NCI-H510A (cell line): ENCODE data around the gene SHCBP1L.

Source experiments
- DNase-seq: peaks from one replicate; lab custom pipeline; 2025; lab: John Stamatoyannopoulos, UW

Gene SHCBP1L

GRCh38 chr1:182952677-182953444, at the start of gene SHCBP1L:
Gene SHCBP1L (minus strand): TSS chr1:182953166. CDS start chr1:182953133, 33 bp downstream.
- no peak for DNase-seq

- no peak for DNase-seq
These were observed 49.3 kb upstream of the SHCBP1L start for GRCh38 chr1:183002267-183002666.

DNA sequence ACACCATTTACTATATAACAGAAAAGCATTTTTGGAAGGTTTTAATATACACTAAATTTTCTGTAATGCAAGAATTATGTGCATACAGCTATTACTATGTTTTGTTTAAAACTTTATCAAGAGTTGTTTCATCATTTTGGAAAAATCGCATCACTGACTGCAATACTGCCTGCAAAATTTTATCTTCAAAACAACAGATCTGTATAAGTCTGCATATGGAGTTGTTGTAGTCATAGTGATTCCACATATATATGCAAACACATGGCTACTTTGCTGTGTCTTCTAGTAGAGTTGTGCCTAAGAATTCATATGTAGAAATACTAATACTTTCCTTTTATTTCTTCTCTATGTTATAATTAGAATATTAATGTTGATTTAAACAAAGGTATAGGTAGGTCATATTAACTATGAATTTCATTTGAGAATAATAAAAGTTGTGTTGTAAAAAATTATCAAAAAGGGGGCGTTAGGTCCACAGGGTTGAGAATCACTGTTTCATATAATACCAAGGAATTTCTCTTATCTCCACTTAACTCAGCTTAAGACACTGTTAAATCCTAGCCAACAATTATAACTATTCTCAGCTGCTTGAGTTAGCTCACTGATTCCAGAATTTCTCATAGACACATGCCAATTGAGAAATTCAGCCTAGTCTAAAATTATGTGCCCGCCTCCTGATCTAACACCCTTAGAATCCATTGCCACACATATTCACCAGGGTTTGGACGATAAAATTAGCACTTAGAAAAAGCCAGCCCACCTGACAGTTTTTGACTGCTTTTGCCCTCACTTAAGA, 47.4 kb upstream of the SHCBP1L start:
- no peak for DNase-seq

- no peak for DNase-seq
These were observed 45.5 kb upstream of the SHCBP1L start for GRCh38 chr1:182998482-182998881.

DNA sequence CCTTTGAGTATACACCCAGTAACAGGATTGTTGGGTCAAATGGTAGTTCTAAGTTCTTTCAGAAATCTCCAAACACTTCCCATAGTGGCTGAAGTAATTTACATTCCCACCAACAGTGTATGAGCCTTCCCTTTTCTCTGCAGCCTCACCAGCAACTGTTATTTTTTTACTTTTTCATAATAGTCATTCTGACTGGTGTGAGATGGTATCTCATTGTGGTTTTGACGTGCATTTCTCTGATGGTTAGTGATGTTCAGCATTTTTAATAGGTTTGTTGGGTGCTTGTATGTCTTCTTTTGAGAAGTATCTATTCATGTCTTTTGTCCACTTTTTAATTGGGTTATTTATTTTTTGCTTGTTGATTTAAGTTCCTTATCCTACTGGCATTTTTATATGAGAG, 43.9 kb upstream of the SHCBP1L start:
- DNase-seq: no peak

DNA sequence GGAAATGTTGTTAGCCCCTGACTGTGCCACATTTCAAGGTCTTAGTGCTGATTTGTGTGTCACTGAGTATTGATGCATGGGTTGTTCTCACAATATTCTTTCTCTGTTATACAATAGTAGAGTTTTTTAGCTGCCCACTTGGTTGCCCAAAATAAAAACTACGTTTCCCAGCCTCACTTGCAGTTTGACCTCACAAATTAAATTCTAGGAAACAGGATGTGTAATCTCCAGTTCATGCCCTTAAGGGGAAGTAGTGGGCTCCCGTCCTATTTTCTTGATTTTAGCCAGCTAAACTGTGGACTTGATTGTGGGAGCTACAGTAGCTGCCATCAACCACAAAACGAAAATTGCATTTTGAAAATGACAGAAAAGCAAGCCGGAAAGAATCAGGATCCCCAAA, 42.9 kb upstream of the SHCBP1L start:
- DNase-seq: no peak

- DNase-seq: no peak
These were observed 40.8 kb upstream of the SHCBP1L start for GRCh38 chr1:182993746-182994145.

DNA sequence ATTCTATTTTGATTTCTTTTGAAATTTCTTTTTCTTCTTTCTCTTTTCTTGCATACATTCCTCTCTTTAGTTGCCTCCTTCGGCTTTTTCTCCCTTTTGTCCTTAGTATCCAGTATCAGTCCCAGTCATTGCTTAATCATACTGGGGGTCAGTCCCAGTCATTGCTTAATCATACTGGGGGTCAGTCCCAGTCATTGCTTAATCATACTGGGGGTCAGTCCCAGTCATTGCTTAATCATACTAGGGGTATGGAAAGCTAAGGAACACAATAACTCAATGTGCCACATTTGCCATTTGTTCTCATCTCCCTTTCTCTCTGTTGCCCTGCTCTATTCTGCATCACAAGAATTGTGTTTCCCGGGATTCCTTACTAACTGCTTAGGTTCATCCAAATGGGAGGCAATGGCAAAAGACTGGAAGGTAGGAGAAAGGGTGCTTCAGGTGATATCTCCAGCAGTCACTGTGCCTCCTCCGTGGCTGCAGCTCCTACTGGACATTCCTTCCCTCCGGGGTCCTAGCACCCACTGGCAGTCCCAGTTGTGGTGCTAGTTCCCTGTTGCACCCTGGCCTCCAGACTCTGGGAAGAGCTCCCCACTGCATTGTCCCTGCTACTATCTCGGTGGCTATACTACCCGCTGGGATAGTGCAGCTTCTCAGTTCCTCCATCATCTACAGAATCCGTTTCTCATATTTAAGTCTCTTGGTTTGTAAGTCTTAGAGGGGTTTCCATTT, 37.6 kb upstream of the SHCBP1L start:
- DNase-seq: no peak

DNA sequence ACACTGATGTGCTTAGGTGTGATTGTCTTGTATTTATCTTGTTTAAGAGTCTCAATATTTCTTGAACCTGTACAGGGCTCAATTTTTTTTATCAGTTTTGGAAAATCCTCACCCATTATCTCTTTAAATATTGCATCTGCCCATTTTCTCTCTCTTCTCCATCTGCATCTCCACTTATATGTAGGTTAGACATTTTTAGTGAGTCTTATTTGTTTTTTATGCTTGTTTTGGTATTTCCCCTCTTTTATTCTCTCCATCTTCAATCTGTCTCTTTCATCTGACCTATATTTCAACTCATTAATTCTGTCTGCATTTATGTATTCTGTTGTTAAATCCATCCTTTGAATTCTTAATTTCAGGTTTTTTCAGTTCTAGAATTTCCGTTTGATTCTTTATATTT, 32.9 kb upstream of the SHCBP1L start:
- no peak for DNase-seq

GRCh38 chr1:182984621-182985020, 31.7 kb upstream of the SHCBP1L start:
- DNase-seq: no peak

DNA sequence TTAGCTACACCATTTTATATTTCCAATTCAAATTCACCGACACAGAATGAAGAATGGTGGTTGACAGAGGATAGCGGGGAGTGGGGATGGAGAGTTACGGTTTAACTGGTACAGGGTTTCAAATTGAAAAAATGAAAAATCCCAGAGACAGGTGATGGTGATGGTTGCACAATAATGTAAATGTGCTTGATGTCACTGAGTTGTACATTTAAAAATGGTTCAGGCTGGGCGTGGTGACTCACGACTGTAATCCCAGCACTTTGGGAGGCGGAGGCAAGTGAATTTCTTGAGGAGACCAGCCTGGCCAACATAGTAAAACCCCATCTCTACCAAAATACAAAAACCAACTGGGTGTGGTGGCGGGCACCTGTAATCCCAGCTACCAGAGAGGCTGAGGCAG, 31.2 kb upstream of the SHCBP1L start:
- no peak for DNase-seq

DNA sequence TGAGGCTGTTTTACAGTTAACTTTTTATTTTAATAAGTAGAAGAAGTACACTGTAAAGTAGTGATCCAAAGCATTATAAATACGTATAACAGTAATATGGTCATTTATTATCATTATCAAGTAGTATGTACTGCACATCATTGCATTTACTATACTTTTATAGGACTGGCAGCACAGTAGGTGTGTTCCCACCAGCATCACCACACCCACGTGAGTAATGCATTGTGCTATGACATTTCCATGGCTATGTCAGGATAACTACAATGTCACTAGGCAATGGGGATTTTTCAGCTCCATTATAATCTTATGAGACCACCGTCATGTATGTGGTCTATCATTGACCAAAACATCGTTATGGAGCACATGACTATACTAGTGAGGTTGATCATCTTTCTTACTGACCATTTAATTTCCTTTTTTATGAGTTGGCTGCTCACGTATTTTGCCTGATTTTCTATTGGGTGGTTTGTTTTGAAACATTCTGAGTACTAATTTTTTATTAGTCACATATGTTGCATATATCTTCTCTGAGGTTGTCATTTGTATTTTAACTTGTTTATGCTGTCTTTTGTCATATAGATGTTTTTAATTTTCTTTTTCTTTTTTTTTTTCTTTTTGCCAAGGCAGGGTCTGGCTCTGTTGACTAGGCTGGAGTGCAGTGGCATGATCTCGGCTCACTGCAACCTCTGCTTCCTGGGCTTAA, 25.3 kb upstream of the SHCBP1L start:
- no peak for DNase-seq

- no peak for DNase-seq
These were observed 24.5 kb upstream of the SHCBP1L start for GRCh38 chr1:182977480-182977879.

DNA sequence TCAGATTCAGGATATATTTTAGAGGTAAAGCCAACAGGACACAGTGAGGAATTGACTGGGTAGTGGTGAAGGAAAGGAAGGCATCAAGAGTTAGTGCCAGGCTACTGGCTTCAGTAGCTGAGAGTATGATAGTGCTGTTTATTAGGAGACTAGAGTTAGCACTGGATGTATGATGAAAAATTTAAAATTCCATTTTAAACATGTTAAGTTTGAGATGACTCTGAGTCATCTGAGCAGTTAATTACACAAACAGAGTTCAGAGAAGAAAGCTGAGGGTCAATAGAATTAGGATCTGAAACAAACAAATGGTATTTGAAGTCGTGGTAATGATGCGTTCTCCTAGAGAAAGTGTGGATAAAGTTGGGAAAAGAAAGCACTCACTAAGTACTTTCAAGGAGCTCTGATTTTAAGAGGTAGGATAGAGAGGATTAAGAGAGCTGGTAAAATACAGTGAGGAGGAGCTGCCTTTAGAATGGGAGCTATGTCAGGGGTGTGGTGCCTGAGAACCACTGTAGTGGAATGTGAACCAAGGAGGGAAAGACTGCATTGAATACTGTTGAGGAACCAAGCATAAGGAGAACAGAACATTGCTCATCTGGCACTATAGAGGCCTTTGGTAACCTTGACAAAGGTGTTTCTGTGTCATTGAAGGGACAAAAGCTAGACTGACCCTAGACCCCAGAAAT, 21.7 kb upstream of the SHCBP1L start:
- no peak for DNase-seq

DNA sequence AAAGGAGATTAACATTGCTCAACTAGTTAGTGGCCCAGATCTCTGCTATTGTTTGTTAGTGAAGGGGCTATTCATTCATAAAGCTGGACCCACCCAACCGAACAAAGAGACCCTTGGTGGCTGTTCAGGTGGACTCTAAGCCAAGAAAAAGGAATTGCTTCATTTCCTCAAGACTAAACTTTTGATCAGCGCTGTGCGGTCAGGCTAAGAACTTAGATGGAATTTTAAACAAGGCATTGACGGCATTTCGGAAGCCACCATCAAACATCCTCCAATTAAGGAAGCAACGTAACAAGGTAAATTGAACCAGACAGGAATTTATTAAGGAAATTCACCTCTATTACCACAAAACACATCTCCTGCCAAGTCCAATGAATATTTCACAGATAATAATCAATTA, 19.9 kb upstream of the SHCBP1L start:
- no peak for DNase-seq

GRCh38 chr1:182972231-182972630, 19.3 kb upstream of the SHCBP1L start:
- DNase-seq: no peak

DNA sequence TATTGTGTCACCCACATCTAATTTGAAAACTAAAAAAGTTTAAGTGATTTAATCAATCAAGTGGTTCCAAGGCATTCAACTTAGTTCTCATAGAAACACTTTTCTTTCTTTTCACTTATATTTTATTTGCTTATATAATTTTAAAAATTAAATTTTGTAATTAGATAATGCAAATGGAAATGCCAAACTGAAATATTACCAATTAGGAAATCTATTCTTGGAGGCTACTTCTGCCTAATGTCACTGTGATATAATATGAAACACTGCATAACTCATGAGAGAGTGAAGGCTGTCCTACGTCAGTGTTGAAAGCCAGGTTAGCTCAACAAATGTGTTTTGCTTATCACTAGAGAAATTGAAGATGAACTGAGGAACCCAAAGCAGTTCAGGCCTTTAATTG, 18.3 kb upstream of the SHCBP1L start:
- no peak for DNase-seq

- no peak for DNase-seq
These were observed 16.1 kb upstream of the SHCBP1L start for GRCh38 chr1:182968836-182969734.

- no peak for DNase-seq
These were observed 15.3 kb upstream of the SHCBP1L start for GRCh38 chr1:182968151-182968741.

DNA sequence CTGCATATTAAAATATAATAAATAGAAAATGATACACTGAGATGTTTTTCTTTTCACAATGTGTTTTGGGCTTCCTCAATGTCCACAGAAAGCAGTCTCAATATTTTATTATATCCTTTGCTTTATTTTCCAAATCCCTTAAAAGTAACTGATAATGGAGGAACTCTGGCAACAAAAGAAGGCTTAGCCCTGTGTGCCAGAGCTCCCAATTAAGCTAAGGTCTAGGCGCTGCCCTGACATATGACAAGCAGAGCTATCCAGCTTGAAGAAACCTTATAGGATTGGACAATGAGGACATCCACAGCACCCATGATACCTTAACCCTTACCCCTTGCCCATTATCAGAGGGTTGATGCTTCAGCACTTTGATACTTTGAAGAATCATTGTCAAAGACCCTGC, 12.9 kb upstream of the SHCBP1L start:
- no peak for DNase-seq
